ENCODE data around the gene CCR9.

The CCR9 gene

DNA sequence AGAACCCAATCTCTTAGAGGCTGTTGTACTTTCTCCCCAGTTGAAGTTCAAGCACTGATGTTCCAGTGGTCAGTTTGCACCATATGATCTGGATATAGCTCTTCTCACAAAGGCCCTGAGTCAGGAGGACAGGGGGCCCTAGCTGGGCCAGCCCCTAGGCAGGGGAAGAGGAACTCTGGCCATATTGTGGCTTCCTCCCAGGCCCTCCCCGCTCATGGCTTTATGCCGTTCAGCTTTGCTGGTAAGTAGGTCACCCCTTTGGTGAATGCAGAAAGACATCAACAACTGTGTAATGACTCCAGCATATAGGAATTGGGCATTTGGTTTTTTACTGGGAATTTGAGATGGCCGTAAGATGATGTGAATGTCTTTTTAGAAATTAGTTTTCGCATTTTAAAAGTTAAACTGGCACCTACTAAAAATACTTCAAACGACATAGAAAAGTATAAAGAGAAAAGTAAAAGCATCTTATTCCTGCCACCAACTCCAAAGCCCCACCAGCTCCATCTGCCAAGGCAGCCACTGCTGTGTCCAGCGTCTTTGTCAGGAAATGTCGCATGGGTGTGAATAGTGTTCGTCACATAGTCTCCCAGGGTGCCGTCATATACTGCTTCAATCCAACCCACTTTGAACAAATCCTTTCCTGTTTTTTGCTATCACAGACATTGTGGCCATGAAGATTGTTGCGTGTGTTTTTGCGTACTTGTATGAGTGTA, 25.3 kb downstream of the CCR9 start:
- ATAC-seq: no peak
- no peak overlapping the region for H3K27ac Mint-ChIP-seq
- no peaks in the 10 kb centered on the region for H3K9me3 Mint-ChIP-seq
- H3K4me1 Mint-ChIP-seq: peaks cover 46% of the 10 kb centered on the region
- no peak overlapping the region for H3K4me3 Mint-ChIP-seq
- H3K27me3 Mint-ChIP-seq: no peaks in the 10 kb centered on the region
- no peaks in the 10 kb centered on the region for H3K36me3 Mint-ChIP-seq

GRCh38 chr3:45912435-45912834, 26.1 kb downstream of the CCR9 start:
- no peak for ATAC-seq
- no peaks in the 10 kb centered on the region for H3K36me3 Mint-ChIP-seq
- H3K4me1 Mint-ChIP-seq: peaks cover 42% of the 10 kb centered on the region
- H3K9me3 Mint-ChIP-seq: no peaks in the 10 kb centered on the region
- no peak overlapping the region for H3K4me3 Mint-ChIP-seq
- H3K27ac Mint-ChIP-seq: no peak overlapping the region
- H3K27me3 Mint-ChIP-seq: no peaks in the 10 kb centered on the region

GRCh38 chr3:45914362-45915058, 28.2 kb downstream of the CCR9 start:
- Mint-ChIP-seq H3K4me3 (no peak overlapping the region), H3K4me1 (peaks cover 41% of the 10 kb centered on the region), H3K27me3 (no peaks in the 10 kb centered on the region), H3K27ac (peak overlapping the region; percentile 65), H3K36me3 (peaks cover 6% of the 10 kb centered on the region), H3K9me3 (no peaks in the 10 kb centered on the region)
- ATAC-seq: no peak

DNA sequence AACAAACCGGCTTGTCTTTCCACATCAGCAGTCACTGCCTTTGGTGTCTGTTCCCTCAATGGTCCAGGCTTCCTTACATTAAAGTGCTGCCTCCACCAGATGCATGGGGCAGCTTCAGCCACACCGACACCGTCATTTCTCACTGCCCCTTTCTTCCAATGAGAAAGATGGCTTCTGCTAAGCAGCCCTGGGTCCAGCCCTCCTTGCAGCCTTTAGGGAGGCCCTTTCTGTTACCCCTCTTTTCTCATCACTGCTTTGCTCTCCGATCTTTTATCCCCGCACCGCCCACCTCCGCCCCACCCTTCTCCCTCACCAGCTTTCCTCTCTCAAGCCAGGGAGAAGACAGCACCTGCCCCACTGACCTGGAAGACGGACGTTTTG, 28.7 kb downstream of the CCR9 start:
- H3K4me3 Mint-ChIP-seq: no peak overlapping the region
- peaks cover 7% of the 10 kb centered on the region for H3K36me3 Mint-ChIP-seq
- ATAC-seq: no peak
- H3K27me3 Mint-ChIP-seq: no peaks in the 10 kb centered on the region
- H3K4me1 Mint-ChIP-seq: peaks cover 35% of the 10 kb centered on the region
- H3K9me3 Mint-ChIP-seq: no peaks in the 10 kb centered on the region
- H3K27ac Mint-ChIP-seq: peak overlapping the region; percentile 65

GRCh38 chr3:45915518-45916231, 29.3 kb downstream of the CCR9 start:
- H3K36me3 Mint-ChIP-seq: peaks cover 13% of the 10 kb centered on the region
- peaks cover 31% of the 10 kb centered on the region for H3K4me1 Mint-ChIP-seq
- ATAC-seq: peak; percentile 93
- H3K4me3 Mint-ChIP-seq: peak overlapping the region; percentile 34
- H3K9me3 Mint-ChIP-seq: no peaks in the 10 kb centered on the region
- peak overlapping the region; percentile 65 for H3K27ac Mint-ChIP-seq
- no peaks in the 10 kb centered on the region for H3K27me3 Mint-ChIP-seq

DNA sequence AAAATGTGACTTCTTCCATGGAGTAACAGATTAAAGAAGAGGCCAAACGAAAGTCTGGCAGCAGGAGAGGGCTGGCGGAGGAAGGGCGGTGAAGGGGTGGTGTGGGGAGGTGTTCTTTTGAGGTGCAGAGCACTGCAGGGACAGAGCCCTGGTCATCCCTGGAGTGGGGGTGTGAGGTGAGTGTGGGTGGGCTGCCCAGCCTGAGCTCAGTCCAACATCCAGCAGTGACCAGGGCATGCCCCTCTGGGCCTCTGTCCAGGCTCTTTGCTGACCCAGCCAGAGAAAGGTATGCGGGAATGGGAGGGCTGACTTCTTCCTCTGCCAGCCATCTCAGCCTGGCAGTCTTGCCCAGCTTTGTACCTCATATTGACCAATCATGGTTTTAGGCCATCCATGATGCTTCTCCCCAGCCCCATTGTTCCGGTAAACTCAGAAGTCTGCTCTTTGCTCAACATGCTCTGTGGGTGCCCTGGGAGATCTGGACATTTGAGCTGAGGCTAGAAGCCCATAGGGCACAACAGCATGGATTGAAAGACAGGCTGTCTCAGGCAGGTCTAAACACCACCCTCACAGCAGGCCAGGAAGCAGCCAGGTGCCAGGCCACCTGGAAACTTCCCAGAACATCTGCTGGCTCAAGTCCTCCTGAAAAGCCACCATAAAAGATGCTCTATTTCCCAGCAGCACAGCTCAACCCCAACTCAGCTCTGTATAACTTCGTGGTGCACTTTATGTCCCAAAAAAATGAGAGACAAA, 31.0 kb downstream of the CCR9 start:
- H3K27ac Mint-ChIP-seq: no peak overlapping the region
- no peaks in the 10 kb centered on the region for H3K9me3 Mint-ChIP-seq
- H3K27me3 Mint-ChIP-seq: no peaks in the 10 kb centered on the region
- peaks cover 29% of the 10 kb centered on the region for H3K36me3 Mint-ChIP-seq
- peaks cover 31% of the 10 kb centered on the region for H3K4me1 Mint-ChIP-seq
- ATAC-seq: no peak
- no peak overlapping the region for H3K4me3 Mint-ChIP-seq

- Mint-ChIP-seq H3K27ac (no peak overlapping the region), H3K4me1 (peaks cover 13% of the 10 kb centered on the region), H3K27me3 (no peaks in the 10 kb centered on the region), H3K4me3 (no peak overlapping the region), H3K9me3 (no peaks in the 10 kb centered on the region), H3K36me3 (peaks cover 58% of the 10 kb centered on the region)
- ATAC-seq: no peak
Observed at GRCh38 chr3:45921158-45922038, 35.1 kb downstream of the CCR9 start.

GRCh38 chr3:45922039-45922326, 35.6 kb downstream of the CCR9 start:
- Mint-ChIP-seq H3K27ac (no peak overlapping the region), H3K36me3 (peaks cover 64% of the 10 kb centered on the region), H3K4me1 (peaks cover 7% of the 10 kb centered on the region), H3K27me3 (no peaks in the 10 kb centered on the region), H3K4me3 (no peak overlapping the region), H3K9me3 (no peaks in the 10 kb centered on the region)
- no peak for ATAC-seq

- H3K36me3 Mint-ChIP-seq: peaks cover 73% of the 10 kb centered on the region
Observed at GRCh38 chr3:45922950-45923590, 36.7 kb downstream of the CCR9 start.

DNA sequence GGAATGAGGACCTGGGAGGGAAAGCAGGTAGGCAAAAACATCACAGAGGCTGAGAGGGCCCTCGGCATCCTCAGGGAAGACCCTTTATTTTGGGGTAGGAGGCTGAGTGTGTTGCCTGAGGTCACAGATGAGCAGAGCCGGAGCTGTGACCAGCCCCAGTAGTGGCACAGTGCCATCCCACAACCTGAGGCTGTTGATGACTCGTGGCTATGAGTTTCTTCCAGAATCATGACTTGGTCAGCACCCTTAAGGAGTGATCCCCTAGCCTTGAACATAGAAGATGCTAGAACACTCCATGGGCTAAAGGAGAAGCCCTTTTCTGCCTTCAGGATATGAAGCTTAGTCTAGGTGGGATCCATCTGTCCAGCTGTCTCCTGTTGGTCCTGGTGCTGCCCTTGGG, 37.4 kb downstream of the CCR9 start:
- Mint-ChIP-seq H3K27ac (no peak overlapping the region), H3K4me3 (no peak overlapping the region), H3K9me3 (no peaks in the 10 kb centered on the region), H3K36me3 (peaks cover 76% of the 10 kb centered on the region), H3K27me3 (no peaks in the 10 kb centered on the region), H3K4me1 (peaks cover 2% of the 10 kb centered on the region)
- no peak for ATAC-seq

More at GRCh38 chr3:45922950-45923590, 36.7 kb downstream of the CCR9 start:
- no peak overlapping the region for H3K4me3 Mint-ChIP-seq
- ATAC-seq: no peak
- H3K9me3 Mint-ChIP-seq: no peaks in the 10 kb centered on the region
- H3K27ac Mint-ChIP-seq: no peak overlapping the region
- H3K4me1 Mint-ChIP-seq: peaks cover 6% of the 10 kb centered on the region
- H3K27me3 Mint-ChIP-seq: no peaks in the 10 kb centered on the region

DNA sequence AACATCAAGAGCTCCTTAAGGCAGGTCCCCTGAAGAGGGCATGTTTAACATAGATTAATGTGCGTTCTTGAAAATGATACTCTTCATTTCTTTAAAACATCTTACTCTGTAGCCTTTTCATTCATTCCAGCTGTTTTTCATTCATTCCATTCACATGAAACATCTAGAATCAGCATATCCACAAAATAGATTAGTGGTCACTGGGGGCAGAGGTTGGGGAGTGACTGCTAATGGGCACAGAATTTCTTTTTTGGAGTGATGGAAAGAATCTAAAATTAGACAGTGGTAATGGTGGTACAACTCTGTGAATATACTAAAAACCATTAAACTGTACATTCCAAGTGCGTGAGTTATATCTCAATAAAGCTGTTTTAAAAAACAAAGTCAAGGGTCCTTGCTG, 41.5 kb downstream of the CCR9 start:
- peaks cover 84% of the 10 kb centered on the region for H3K36me3 Mint-ChIP-seq

DNA sequence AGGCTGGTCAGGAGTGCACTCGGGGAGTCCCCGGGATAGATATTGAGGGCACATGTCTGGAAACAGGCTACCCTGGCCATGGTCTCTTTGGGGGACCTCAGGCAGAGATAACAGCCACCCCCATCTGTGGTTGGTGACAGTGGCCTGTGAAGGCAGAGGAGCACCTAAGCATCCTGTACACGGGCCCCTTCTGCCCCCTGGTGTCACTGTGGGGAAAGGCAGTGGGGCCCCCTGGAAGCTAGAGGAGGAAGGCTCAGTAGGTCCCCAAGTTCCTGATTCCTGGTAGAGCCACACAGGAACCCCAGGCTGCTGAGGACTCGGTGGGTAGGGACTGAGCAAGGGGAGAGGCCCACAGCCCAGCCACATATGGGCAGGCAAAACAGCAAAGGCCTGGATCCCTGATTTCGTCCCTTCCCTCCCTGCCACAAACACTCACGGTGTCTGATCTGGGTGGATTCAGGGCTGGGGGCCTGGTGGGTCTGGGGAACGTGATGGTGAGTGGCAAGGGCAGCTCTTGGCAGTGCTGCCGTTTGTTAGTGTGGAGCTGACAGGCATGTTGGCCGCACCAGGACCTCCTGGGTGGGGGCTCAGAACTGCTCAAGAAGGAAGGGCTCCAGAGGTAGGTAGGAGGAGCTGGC, 42.8 kb downstream of the CCR9 start:
- Mint-ChIP-seq H3K4me3 (no peak overlapping the region), H3K36me3 (peaks cover 84% of the 10 kb centered on the region), H3K27me3 (no peaks in the 10 kb centered on the region), H3K4me1 (no peaks in the 10 kb centered on the region), H3K27ac (no peak overlapping the region), H3K9me3 (no peaks in the 10 kb centered on the region)
- ATAC-seq: peak; percentile 87

More for the DNA sequence above, 41.5 kb downstream of the CCR9 start:
- no peaks in the 10 kb centered on the region for H3K4me1 Mint-ChIP-seq
- H3K9me3 Mint-ChIP-seq: no peaks in the 10 kb centered on the region
- no peak overlapping the region for H3K27ac Mint-ChIP-seq
- no peaks in the 10 kb centered on the region for H3K27me3 Mint-ChIP-seq
- no peak for ATAC-seq
- H3K4me3 Mint-ChIP-seq: no peak overlapping the region

DNA sequence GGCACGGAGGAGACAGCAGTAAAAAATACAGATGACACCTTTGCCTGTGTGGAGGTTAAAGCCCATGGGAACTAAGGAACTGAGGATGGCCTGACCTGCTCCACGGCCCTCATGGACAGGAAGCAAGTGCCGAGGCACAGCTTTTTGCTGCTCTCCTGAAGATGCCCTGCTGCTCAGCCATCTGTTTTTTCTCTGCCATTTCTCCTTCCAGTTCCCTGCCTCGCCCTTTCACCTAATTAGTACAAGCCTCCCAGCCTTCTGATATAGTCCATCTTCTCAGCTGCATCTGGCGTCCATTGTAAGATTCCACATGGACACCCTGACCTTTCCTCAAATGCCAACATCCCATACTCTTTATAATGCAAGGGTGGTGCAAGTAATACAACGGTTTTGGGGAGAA, 45.2 kb downstream of the CCR9 start:
- ATAC-seq: no peak
- Mint-ChIP-seq H3K4me1 (no peaks in the 10 kb centered on the region), H3K9me3 (no peaks in the 10 kb centered on the region), H3K27ac (no peak overlapping the region), H3K36me3 (peaks cover 82% of the 10 kb centered on the region), H3K27me3 (no peaks in the 10 kb centered on the region), H3K4me3 (no peak overlapping the region)

GRCh38 chr3:45932112-45932511, 45.8 kb downstream of the CCR9 start:
- Mint-ChIP-seq H3K27ac (no peak overlapping the region), H3K36me3 (peaks cover 76% of the 10 kb centered on the region), H3K9me3 (no peaks in the 10 kb centered on the region), H3K4me1 (no peaks in the 10 kb centered on the region), H3K4me3 (no peak overlapping the region), H3K27me3 (no peaks in the 10 kb centered on the region)
- no peak for ATAC-seq
